ENCODE measurements around the gene PLPP7.

- TF ChIP-seq CTCF (IDR thresholded peaks at IDR 0.05; ENCODE audit: insufficient read depth, low read depth, low read length) (no peak), EZH2 (IDR thresholded peaks at IDR 0.05; ENCODE audit: insufficient read depth, low read length) (no peak)
These were observed 8.2 kb upstream of the PLPP7 start for GRCh38 chr9:131281119-131281965.

All from astrocyte (in vitro differentiated cells and primary cell).